CD4-positive, alpha-beta T cell treated with Interferon alpha-2 for 1 hour (primary cell): ENCODE data around the gene C16orf74.

Experiments used
- DNase-seq, 2 donors: peaks; one replicate each; pipeline ENCODE4 v3.0.0-alpha.2; 2020 to 2022

Gene C16orf74

GRCh38 chr16:85689950-85690320 lies 61.0 kb downstream of the C16orf74 start:
- no peak for DNase-seq

GRCh38 chr16:85689285-85689949 lies 61.5 kb downstream of the C16orf74 start:
- no peak for DNase-seq

GRCh38 chr16:85688586-85689284 lies 62.2 kb downstream of the C16orf74 start, which contains the start of gene GINS2:
GINS2 (minus strand) TSS chr16:85688954; CDS start chr16:85688898, 56 bp downstream.
- DNase-seq = peak; percentile 93 to 94

GRCh38 chr16:85687651-85688471 lies 63.0 kb downstream of the C16orf74 start:
- DNase-seq = peak in 1 of 2 donors; percentile 6

GRCh38 chr16:85686912-85687591 lies 63.8 kb downstream of the C16orf74 start:
- DNase-seq = no peak

- no peak for DNase-seq
Measured at GRCh38 chr16:85685251-85685650, 65.6 kb downstream of the C16orf74 start.

- no peak for DNase-seq
Measured at GRCh38 chr16:85683363-85683762, 67.5 kb downstream of the C16orf74 start.

- no peak for DNase-seq
Measured at GRCh38 chr16:85682516-85682915, 68.4 kb downstream of the C16orf74 start.

GRCh38 chr16:85681255-85681654 lies 69.6 kb downstream of the C16orf74 start:
- DNase-seq = no peak

GRCh38 chr16:85680352-85680944 lies 70.4 kb downstream of the C16orf74 start:
- DNase-seq = no peak

GRCh38 chr16:85679870-85680269 lies 71.0 kb downstream of the C16orf74 start:
- no peak for DNase-seq

- no peak for DNase-seq
Measured at GRCh38 chr16:85678821-85679220, 72.1 kb downstream of the C16orf74 start.

- DNase-seq = no peak
Measured at GRCh38 chr16:85678016-85678415, 72.9 kb downstream of the C16orf74 start.

GRCh38 chr16:85677383-85677967 lies 73.4 kb downstream of the C16orf74 start:
- DNase-seq = no peak

GRCh38 chr16:85676466-85676865 lies 74.4 kb downstream of the C16orf74 start:
- no peak for DNase-seq

GRCh38 chr16:85675251-85675874 lies 75.5 kb downstream of the C16orf74 start:
- no peak for DNase-seq

GRCh38 chr16:85674828-85675227 lies 76.1 kb downstream of the C16orf74 start:
- no peak for DNase-seq

GRCh38 chr16:85674418-85674755 lies 76.5 kb downstream of the C16orf74 start:
- no peak for DNase-seq

GRCh38 chr16:85673529-85674417 lies 77.1 kb downstream of the C16orf74 start:
- DNase-seq = no peak

- no peak for DNase-seq
Measured at GRCh38 chr16:85670840-85671239, 80.1 kb downstream of the C16orf74 start.
